Subcutaneous adipose tissue (tissue), 4 donors: ENCODE measurements around the gene UBXN1. TPM values are rescaled to one million over a fixed set of nuclear protein-coding genes. Genes with fewer than 3 reads are reported as not detected.

Experiments
- CTCF ChIP-seq: fragments of 450-650 bp; IDR thresholded peaks from one replicate; pipeline ENCODE4 v1.5.1; 2016; ENCODE audit warnings: low read depth, mild to moderate bottlenecking, control low read depth, antibody characterized with exemption, moderate library complexity
- total RNA-seq, 4 donors: library from RNA; depleted of rRNA; stranded (reverse); fragments of >200 nt; gene quantifications; one replicate each; pipeline ENCODE4 v1.1.0, GENCODE V29; 2016

UBXN1 gene
- total RNA-seq, 4 donors from 2014 or later, result 113 to 235 (median 142) TPM

GRCh38 chr11:62677156-62677555 lies 1.7 kb downstream of the UBXN1 start:
- no peak for TF ChIP-seq CTCF

- TF ChIP-seq CTCF, result no peak
Observed at GRCh38 chr11:62676698-62677097, 2.2 kb downstream of the UBXN1 start.

GRCh38 chr11:62673196-62673525 lies 5.7 kb downstream of the UBXN1 start:
- no peak for TF ChIP-seq CTCF

- TF ChIP-seq CTCF, result no peak
Observed at GRCh38 chr11:62671608-62672389, 7.1 kb downstream of the UBXN1 start, which contains the start of the genes LBHD1 and UQCC3. Gene LBHD1, minus strand, starts transcription at chr11:62672267. Its CDS starts 2,236 bp downstream, at chr11:62670031. Gene UQCC3, plus strand, starts transcription at chr11:62671673. Its CDS starts 73 bp downstream, at chr11:62671746.

DNA sequence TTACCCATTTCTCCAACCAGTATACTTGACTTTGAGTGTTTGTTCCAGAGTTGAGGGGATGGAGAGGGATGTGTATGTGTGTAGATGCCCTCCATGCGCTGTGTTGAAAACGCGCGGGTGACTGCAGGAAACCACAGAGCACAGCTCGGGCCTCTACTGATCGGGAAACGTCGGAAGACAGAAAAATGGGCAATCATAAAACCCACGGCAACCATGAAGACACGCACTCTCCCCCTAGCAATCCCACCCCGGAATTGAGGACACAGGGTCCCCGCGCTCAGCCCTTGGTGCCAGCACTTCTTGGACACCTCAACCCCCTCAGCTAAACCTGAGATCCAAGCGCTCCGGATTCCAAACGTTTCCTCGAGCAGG lies 7.7 kb downstream of the UBXN1 start:
- no peak for TF ChIP-seq CTCF

- TF ChIP-seq CTCF, result no peak
Observed at GRCh38 chr11:62669420-62670161, 9.3 kb downstream of the UBXN1 start.

DNA sequence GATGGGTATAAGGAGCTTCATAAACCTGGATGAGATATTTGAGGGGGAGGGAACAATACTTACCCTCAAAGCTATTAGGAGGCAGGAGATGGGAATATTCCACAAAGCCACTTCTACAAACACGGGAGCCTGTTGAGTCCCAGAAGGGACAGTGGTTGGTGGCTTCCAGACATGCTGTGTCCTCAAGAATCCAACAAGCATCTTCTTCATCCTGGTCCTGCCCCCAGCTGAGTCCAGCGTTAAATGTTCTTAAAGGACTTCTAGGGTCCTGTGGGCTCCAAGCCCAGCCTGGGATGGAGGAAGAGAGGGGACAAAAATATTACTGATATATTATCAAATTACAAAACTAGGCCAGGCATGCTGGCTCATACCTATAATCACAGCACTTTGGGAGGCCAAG lies 11.4 kb downstream of the UBXN1 start:
- TF ChIP-seq CTCF, result no peak
